GM18526 (cell line): ENCODE results near the gene NPB.
A peak's percentile ranks its signal among the peaks of the same experiment; 100 is the strongest.

Experiments used
- POLR2A ChIP-seq: IDR thresholded peaks from 3 replicates; pipeline ENCODE4 v1.6.1; 2011; ENCODE audit not compliant: insufficient read length; ENCODE audit errors: extremely low read depth

NPB gene

GRCh38 chr17:81911277-81911961 lies 9.4 kb downstream of the NPB start, which contains the start of gene PCYT2:
Gene PCYT2, minus strand, starts transcription at chr17:81911399. Its CDS starts 44 bp downstream, at chr17:81911355.
- peak; percentile 51 for TF ChIP-seq POLR2A

- TF ChIP-seq POLR2A = no peak
Measured at GRCh38 chr17:81911969-81912368, 9.9 kb downstream of the NPB start.

GRCh38 chr17:81912441-81913309 lies 10.6 kb downstream of the NPB start:
- no peak for TF ChIP-seq POLR2A

- no peak for TF ChIP-seq POLR2A
Measured at GRCh38 chr17:81913394-81914102, 11.5 kb downstream of the NPB start.

- no peak for TF ChIP-seq POLR2A
Measured at GRCh38 chr17:81914103-81914850, 12.2 kb downstream of the NPB start.

GRCh38 chr17:81915331-81915730 lies 13.3 kb downstream of the NPB start:
- no peak for TF ChIP-seq POLR2A

- no peak for TF ChIP-seq POLR2A
Measured at GRCh38 chr17:81916234-81917001, 14.4 kb downstream of the NPB start.

- peak; percentile 85 for TF ChIP-seq POLR2A
Measured at GRCh38 chr17:81917565-81918332, 15.7 kb downstream of the NPB start, which contains the start of gene SIRT7. Gene SIRT7, minus strand, starts transcription at chr17:81918176. Its CDS starts 45 bp downstream, at chr17:81918131.

- TF ChIP-seq POLR2A = no peak
Measured at GRCh38 chr17:81918832-81919545, 17.0 kb downstream of the NPB start.

GRCh38 chr17:81920612-81921536 lies 18.8 kb downstream of the NPB start:
- TF ChIP-seq POLR2A = no peak

- TF ChIP-seq POLR2A = no peak
Measured at GRCh38 chr17:81921537-81921862, 19.5 kb downstream of the NPB start.
